Fibroblast of lung (primary cell): ENCODE measurements around the gene PARP9. TPM values are rescaled to one million over a fixed set of nuclear protein-coding genes. Genes with fewer than 3 reads are reported as not detected.
A peak's percentile ranks its signal among the peaks of the same experiment; 100 is the strongest.

ENCODE experiments used
- DNase-seq, 2 donors: peaks; one replicate each; pipeline versions ENCODE4 v3.0.0 to v3.0.0-alpha.2; 2010; ENCODE audit warnings: low read depth in 2 of 2
- H2AFZ ChIP-seq: 2 replicates; pipeline ENCODE4 v1.5.1; 2012; ENCODE audit warnings: low read length, control low read depth, inconsistent platforms
- H3K27ac ChIP-seq: 2 replicates; pipeline ENCODE4 v1.5.1; 2011; ENCODE audit warnings: low read length, control low read depth; ENCODE audit not compliant: insufficient read depth
- H3K27me3 ChIP-seq: 2 replicates; pipeline ENCODE4 v1.5.1; 2011; ENCODE audit warnings: mild to moderate bottlenecking, low read length; ENCODE audit not compliant: control insufficient read depth, insufficient read depth
- H3K36me3 ChIP-seq: 2 replicates; pipeline ENCODE4 v1.5.1; 2011; ENCODE audit warnings: low read length; ENCODE audit not compliant: control insufficient read depth, insufficient read depth
- H3K4me1 ChIP-seq: 2 replicates; pipeline ENCODE4 v1.5.1; 2011; ENCODE audit warnings: low read length; ENCODE audit not compliant: control insufficient read depth, insufficient read depth; ENCODE audit errors: extremely low read depth
- H3K4me2 ChIP-seq: 2 replicates; pipeline ENCODE4 v1.5.1; 2011; ENCODE audit warnings: low read length, control low read depth; ENCODE audit not compliant: insufficient read depth; ENCODE audit errors: extremely low read depth
- H3K4me3 ChIP-seq, 4 experiments: fragments of 200-600 bp in 1 of 4; sonication (generic) in 1 of 4; replicated peaks in 1 of 4; 2 replicates each; pipeline ENCODE4 v1.5.1; 2011 to 2016; ENCODE audit warnings: low read length in 4 of 4, low read depth in 3 of 4, mild to moderate bottlenecking in 3 of 4, control low read depth in 2 of 4, inconsistent platforms in 1 of 4, mixed read lengths in 1 of 4; ENCODE audit not compliant: insufficient read depth in 1 of 4; ENCODE audit errors: control extremely low read depth in 1 of 4
- H3K79me2 ChIP-seq: 2 replicates; pipeline ENCODE4 v1.5.1; 2012; ENCODE audit warnings: mild to moderate bottlenecking, low read length, inconsistent platforms; ENCODE audit not compliant: control insufficient read depth, insufficient read depth
- H3K9ac ChIP-seq: 2 replicates; pipeline ENCODE4 v1.5.1; 2011; ENCODE audit warnings: mild to moderate bottlenecking, low read length, control low read depth; ENCODE audit not compliant: insufficient read depth
- H3K9me3 ChIP-seq: 2 replicates; pipeline ENCODE4 v1.5.1; 2012; ENCODE audit warnings: low read depth, low read length; ENCODE audit not compliant: control insufficient read depth, insufficient read depth
- H4K20me1 ChIP-seq: 2 replicates; pipeline ENCODE4 v1.5.1; 2011; ENCODE audit warnings: low read length; ENCODE audit not compliant: control insufficient read depth, insufficient read depth; ENCODE audit errors: extremely low read depth
- EZH2 ChIP-seq: IDR thresholded peaks from 2 replicates; pipeline ENCODE4 v1.5.1; 2012; ENCODE audit warnings: low read length, control low read depth, mild to moderate bottlenecking; ENCODE audit errors: missing control alignments
- polyA plus RNA-seq, 2 donors: library from polyadenylated mRNA; depleted of rRNA in 1 of 2; stranded (reverse) in 1 of 2; unstranded in 1 of 2; fragments of >200 nt; gene quantifications; 2 replicates each; pipeline ENCODE4 v1.2.1, GENCODE V29; 2011 to 2012; ENCODE audit warnings: missing spikeins in 1 of 2
- total RNA-seq: library from RNA; depleted of rRNA; stranded (reverse); fragments of >200 nt; gene quantifications from 2 replicates; pipeline ENCODE4 v1.2.1, GENCODE V29; 2014
- TF ChIP-seq, protein P1 (sequence below), 2 donors: IDR thresholded peaks in 1 of 2; conservative IDR thresholded peaks in 1 of 2; 1 replicate in 1 of 2; 2 replicates in 1 of 2; pipeline ENCODE4 v1.5.1; 2011 to 2012; ENCODE audit warnings: low read length in 2 of 2, control low read depth in 1 of 2, inconsistent platforms in 1 of 2, low read depth in 1 of 2, mild to moderate bottlenecking in 1 of 2

PARP9 gene
- total and polyA plus RNA-seq, 2 donors (not counting 1 experiment from before 2014, with no cell fraction given): 50.0 to 56.0 TPM

DNA sequence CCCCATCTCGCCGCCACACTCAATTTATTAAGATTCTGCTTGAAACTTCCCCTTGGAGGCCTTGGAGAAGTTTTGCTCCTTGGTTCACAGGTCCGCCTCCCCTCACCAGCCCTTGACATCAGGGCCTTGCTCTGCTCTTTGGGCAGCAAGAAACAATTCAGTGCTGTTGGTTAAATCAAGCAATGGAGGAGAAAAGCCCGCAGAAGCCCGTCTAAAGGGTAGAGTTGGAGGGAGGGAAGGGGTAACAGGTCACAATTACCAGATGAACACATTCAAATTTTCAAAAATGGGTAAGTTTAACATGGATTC lies 429 bp downstream of the PARP9 start:
- Histone ChIP-seq H3K4me2 (peak overlapping the region; percentile 64), H3K36me3 (peaks cover 6% of the 10 kb centered on the region), H3K9me3 (no peaks in the 10 kb centered on the region), H2AFZ (peak overlapping the region; percentile 29), H3K27ac (peak overlapping the region; percentile 96), H3K79me2 (peaks cover 19% of the 10 kb centered on the region), H3K27me3 (no peaks in the 10 kb centered on the region), H3K9ac (peak overlapping the region; percentile 92), H3K4me3 (peak overlapping the region; percentile 82 to 97 (median 90)), H4K20me1 (no peaks in the 10 kb centered on the region), H3K4me1 (no peaks in the 10 kb centered on the region)
- TF ChIP-seq, protein P1, sequence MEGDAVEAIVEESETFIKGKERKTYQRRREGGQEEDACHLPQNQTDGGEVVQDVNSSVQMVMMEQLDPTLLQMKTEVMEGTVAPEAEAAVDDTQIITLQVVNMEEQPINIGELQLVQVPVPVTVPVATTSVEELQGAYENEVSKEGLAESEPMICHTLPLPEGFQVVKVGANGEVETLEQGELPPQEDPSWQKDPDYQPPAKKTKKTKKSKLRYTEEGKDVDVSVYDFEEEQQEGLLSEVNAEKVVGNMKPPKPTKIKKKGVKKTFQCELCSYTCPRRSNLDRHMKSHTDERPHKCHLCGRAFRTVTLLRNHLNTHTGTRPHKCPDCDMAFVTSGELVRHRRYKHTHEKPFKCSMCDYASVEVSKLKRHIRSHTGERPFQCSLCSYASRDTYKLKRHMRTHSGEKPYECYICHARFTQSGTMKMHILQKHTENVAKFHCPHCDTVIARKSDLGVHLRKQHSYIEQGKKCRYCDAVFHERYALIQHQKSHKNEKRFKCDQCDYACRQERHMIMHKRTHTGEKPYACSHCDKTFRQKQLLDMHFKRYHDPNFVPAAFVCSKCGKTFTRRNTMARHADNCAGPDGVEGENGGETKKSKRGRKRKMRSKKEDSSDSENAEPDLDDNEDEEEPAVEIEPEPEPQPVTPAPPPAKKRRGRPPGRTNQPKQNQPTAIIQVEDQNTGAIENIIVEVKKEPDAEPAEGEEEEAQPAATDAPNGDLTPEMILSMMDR (conservative IDR thresholded peaks at IDR 0.05 in 1 of 2, IDR thresholded peaks at IDR 0.05 in 1 of 2; ENCODE audit: low read depth in 1 of 2, low read length in 2 of 2): no peak
- TF ChIP-seq EZH2: no peak
- DNase-seq: peak; percentile 15 to 24

DNA sequence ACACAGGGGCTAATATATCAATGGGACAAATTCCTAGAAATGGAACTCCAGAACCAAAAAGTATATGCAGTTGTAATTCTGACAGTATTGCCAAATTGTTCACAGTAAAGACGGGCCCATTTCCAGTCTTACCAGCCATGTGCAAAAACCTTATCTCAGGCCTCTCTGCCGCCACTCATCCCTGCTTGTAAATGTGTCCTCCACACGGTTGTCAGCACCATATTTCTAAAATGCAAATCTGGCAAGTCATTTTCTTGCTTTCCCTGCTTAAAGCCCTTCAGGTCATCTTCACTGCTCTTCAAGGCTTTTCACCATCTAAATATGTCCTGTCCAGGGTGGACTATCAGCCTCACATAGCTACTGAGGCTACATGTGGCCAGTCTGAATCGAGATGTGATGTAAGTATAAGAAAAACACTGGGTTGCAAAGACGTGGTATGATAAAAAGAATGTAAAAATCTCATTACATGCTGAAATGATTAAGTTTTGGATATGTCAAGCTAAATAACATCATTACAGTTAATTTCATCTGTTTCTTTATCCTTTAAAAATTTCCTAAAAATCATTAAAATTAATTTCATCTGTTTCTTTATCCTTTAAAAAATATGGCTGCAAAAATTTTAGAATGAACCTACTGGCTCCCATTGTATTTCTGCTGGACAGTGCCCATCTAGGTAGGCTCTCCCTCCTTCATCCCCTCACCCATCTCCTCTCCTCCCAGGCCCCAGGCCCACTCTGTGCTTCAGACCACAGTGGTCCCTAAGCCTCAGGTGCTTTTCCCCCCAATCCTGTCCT lies 980 bp downstream of the PARP9 start:
- Histone ChIP-seq H3K4me2 (peak overlapping the region; percentile 64), H4K20me1 (no peaks in the 10 kb centered on the region), H2AFZ (no peak overlapping the region), H3K79me2 (peaks cover 19% of the 10 kb centered on the region), H3K36me3 (peaks cover 5% of the 10 kb centered on the region), H3K9ac (peak overlapping the region; percentile 92), H3K4me3 (peak overlapping the region; percentile 82 to 97 (median 90)), H3K27me3 (no peaks in the 10 kb centered on the region), H3K9me3 (no peaks in the 10 kb centered on the region), H3K27ac (peak overlapping the region; percentile 96), H3K4me1 (no peaks in the 10 kb centered on the region)
- DNase-seq: peak in 1 of 2 donors; percentile 7
- TF ChIP-seq, protein P1 (conservative IDR thresholded peaks at IDR 0.05 in 1 of 2, IDR thresholded peaks at IDR 0.05 in 1 of 2; ENCODE audit: low read depth in 1 of 2, low read length in 2 of 2): no peak
- no peak for TF ChIP-seq EZH2

DNA sequence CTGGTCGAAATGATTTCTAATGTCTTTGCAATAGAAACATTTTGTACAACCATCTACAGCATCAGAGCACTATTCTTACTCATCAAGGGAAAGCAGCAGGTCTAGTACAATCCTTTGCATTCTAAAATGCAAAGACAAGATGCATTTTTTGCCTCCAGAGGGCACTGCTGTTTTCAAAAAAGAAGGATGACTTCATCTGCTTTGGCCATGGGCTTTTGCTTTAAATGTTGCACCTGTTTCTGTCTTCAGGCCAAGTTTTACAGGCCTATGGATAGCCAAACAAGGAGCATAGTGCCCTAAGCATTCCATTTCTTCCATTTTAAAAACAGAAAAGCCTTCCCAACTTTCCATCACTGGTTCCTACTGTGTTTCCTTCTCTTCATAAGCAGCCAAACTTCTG lies 3.4 kb downstream of the PARP9 start:
- Histone ChIP-seq H3K79me2 (peaks cover 16% of the 10 kb centered on the region), H2AFZ (no peak overlapping the region), H3K4me3 (no peak overlapping the region), H3K27me3 (no peaks in the 10 kb centered on the region), H3K9me3 (no peaks in the 10 kb centered on the region), H3K9ac (no peak overlapping the region), H3K4me2 (no peak overlapping the region), H3K4me1 (no peaks in the 10 kb centered on the region), H3K36me3 (peaks cover 2% of the 10 kb centered on the region), H3K27ac (no peak overlapping the region), H4K20me1 (no peaks in the 10 kb centered on the region)
- TF ChIP-seq, protein P1 (conservative IDR thresholded peaks at IDR 0.05 in 1 of 2, IDR thresholded peaks at IDR 0.05 in 1 of 2; ENCODE audit: low read depth in 1 of 2, low read length in 2 of 2): peak; percentile 45 to 63
- no peak for TF ChIP-seq EZH2
- peak; percentile 55 to 79 for DNase-seq
